Spleen (tissue), 11 donors: ENCODE data around the gene ZNHIT2. TPM values are rescaled to one million over a fixed set of nuclear protein-coding genes. Genes with fewer than 3 reads are reported as not detected.

Source experiments
- DNase-seq: peaks from one replicate; pipeline ENCODE4 v3.0.0-alpha.2; 2020
- H3K27ac ChIP-seq, 8 donors: fragments of 200-600 bp; sonication (generic) in 7 of 8; 1 replicate in 4 of 8; 2 replicates in 4 of 8; pipeline versions ENCODE4 v1.5.0 to v1.8.0; 2016 to 2021; ENCODE audit warnings: inconsistent platforms in 4 of 8, mild to moderate bottlenecking in 4 of 8, moderate library complexity in 1 of 8
- H3K27me3 ChIP-seq, 7 donors: fragments of 200-600 bp; sonication (generic) in 6 of 7; replicated peaks in 1 of 7; 1 replicate in 4 of 7; 2 replicates in 3 of 7; pipeline versions ENCODE4 v1.5.0 to v1.8.0; 2016 to 2021; ENCODE audit warnings: inconsistent platforms in 3 of 7, mild to moderate bottlenecking in 1 of 7
- H3K36me3 ChIP-seq, 6 donors: fragments of 200-600 bp; sonication (generic) in 5 of 6; 1 replicate in 4 of 6; 2 replicates in 2 of 6; pipeline versions ENCODE4 v1.5.0 to v1.8.0; 2016 to 2021; ENCODE audit warnings: inconsistent platforms in 2 of 6
- H3K4me1 ChIP-seq, 6 donors: fragments of 200-600 bp; sonication (generic) in 5 of 6; 1 replicate in 3 of 6; 2 replicates in 3 of 6; pipeline versions ENCODE4 v1.5.0 to v1.8.0; 2016 to 2021; ENCODE audit warnings: inconsistent platforms in 3 of 6
- H3K4me3 ChIP-seq, 8 donors: fragments of 200-600 bp; sonication (generic) in 7 of 8; 1 replicate in 4 of 8; 2 replicates in 4 of 8; pipeline versions ENCODE4 v1.5.0 to v1.8.0; 2016 to 2021; ENCODE audit warnings: inconsistent platforms in 4 of 8, mild to moderate bottlenecking in 4 of 8, moderate library complexity in 2 of 8
- H3K9me3 ChIP-seq, 8 donors: fragments of 200-600 bp; sonication (generic) in 7 of 8; 1 replicate in 4 of 8; 2 replicates in 4 of 8; pipeline versions ENCODE4 v1.5.0 to v1.8.0; 2016 to 2021; ENCODE audit warnings: inconsistent platforms in 4 of 8
- CTCF ChIP-seq, 11 experiments: fragments of 200-600 bp in 7 of 11; fragments of 450-650 bp in 4 of 11; sonication (generic) in 4 of 11; IDR thresholded peaks in 8 of 11; conservative IDR thresholded peaks in 3 of 11; 1 replicate in 7 of 11; 2 replicates in 4 of 11; pipeline versions ENCODE4 v1.4.0 to v1.8.0; 2016 to 2021; ENCODE audit warnings: antibody characterized with exemption in 11 of 11, inconsistent platforms in 4 of 11, mild to moderate bottlenecking in 1 of 11
- POLR2A ChIP-seq, 3 donors: fragments of 450-650 bp; IDR thresholded peaks; one replicate each; pipeline ENCODE4 v1.5.1; 2017; ENCODE audit warnings: antibody characterized with exemption in 3 of 3, mild to moderate bottlenecking in 1 of 3
- POLR2AphosphoS5 ChIP-seq, 3 donors: sonication (generic); formaldehyde crosslinking; IDR thresholded peaks; one replicate each; pipeline ENCODE4 v1.5.1; 2017; ENCODE audit warnings: antibody characterized with exemption in 3 of 3
- WGBS, 5 donors: extraction: QIAGEN DNeasy Blood & Tissue Kit in 3 of 5; methylation state at CpG; one replicate each; pipeline versions ENCODE4 v1.1.5 to v1.1.7; 2013 to 2018; 5-methylcytosine and 5-hydroxymethylcytosine counted together
- intact Hi-C: fragments of 100-400 bp; cut with DNase I; formaldehyde crosslinking; loops from one replicate; pipeline ENCODE4 v1.15.0; 2023; ENCODE audit warnings: low total_unique reads
- polyA plus RNA-seq, 3 donors: library from polyadenylated mRNA; stranded (reverse); fragments of 200-250 nt; gene quantifications; one replicate each; pipeline ENCODE4 v1.2.1, GENCODE V29; 2013
- total RNA-seq, 7 donors: library from RNA; depleted of rRNA in 3 of 7; stranded (reverse); fragments of >200 nt in 3 of 7; fragmentation: NEBNext Ultra II Directional in 4 of 7; extraction: Animal tissue kit (Norgen Biotek cat#: 25700) in 4 of 7; gene quantifications; one replicate each; pipeline versions ENCODE4 v1.1.0 to v1.2.1, GENCODE V29; 2016 to 2021
- donor health status: healthy with polysubstance abuse.
- donor health status: DM: no; HTN: no; CAD: no; lungs with moderate emphysema.
- donor health status: DM: no; HTN: no; CAD: no.
- donor health status: Bipolar disorder and iron deficiency.
- donor health status: healthy.
- donor health status: DM: no; HTN: no; CAD: no.
- donor health status: DM: yes; HTN: yes; CAD: no.

The ZNHIT2 gene
- total and polyA plus RNA-seq, 10 donors = 7.9 to 21.1 (median 13.3) TPM

GRCh38 chr11:65125197-65126056 lies 7.9 kb upstream of the ZNHIT2 start:
- intact Hi-C loops = no loop called here
- Histone ChIP-seq H3K27me3 (no peaks in the 10 kb centered on the region), H3K9me3 (no peaks in the 10 kb centered on the region), H3K27ac (no peak overlapping the region), H3K36me3 (peaks cover 9 to 76% (median 67%) of the 10 kb centered on the region in 6 donors), H3K4me1 (peaks cover 17 to 80% (median 40%) of the 10 kb centered on the region in 6 donors), H3K4me3 (no peak overlapping the region)
- WGBS, 5 donors = 78 to 92% (median 91%) methylated on average over 12 of the region's 12 CpGs
- TF ChIP-seq POLR2A (IDR thresholded peaks at IDR 0.05) = no peak
- TF ChIP-seq CTCF (IDR thresholded peaks at IDR 0.05 in 8 of 11, conservative IDR thresholded peaks at IDR 0.05 in 3 of 11) = no peak
- no peak for TF ChIP-seq POLR2AphosphoS5 (IDR thresholded peaks at IDR 0.05)
- no peak for DNase-seq

- TF ChIP-seq CTCF (IDR thresholded peaks at IDR 0.05 in 8 of 11, conservative IDR thresholded peaks at IDR 0.05 in 3 of 11) = no peak
- TF ChIP-seq POLR2AphosphoS5 (IDR thresholded peaks at IDR 0.05) = no peak
- no peak for TF ChIP-seq POLR2A (IDR thresholded peaks at IDR 0.05)
- no peak overlapping the region for H3K4me3 ChIP-seq
- H3K36me3 ChIP-seq = peaks cover 9 to 76% (median 67%) of the 10 kb centered on the region in 6 donors
- no peaks in the 10 kb centered on the region for H3K9me3 ChIP-seq
- intact Hi-C loops = no loop called here
- peaks cover 14 to 80% (median 39%) of the 10 kb centered on the region in 6 donors for H3K4me1 ChIP-seq
- DNase-seq = no peak
- H3K27ac ChIP-seq = no peak overlapping the region
- WGBS, 5 donors = 85 to 96% (median 93%) methylated on average over 5 of the region's 5 CpGs
- no peaks in the 10 kb centered on the region for H3K27me3 ChIP-seq
Measured at GRCh38 chr11:65124480-65125196, 7.1 kb upstream of the ZNHIT2 start.

- 0 to 1% (median 1%) methylated on average over 55 to 64 of the region's 64 CpGs for WGBS, 5 donors
- DNase-seq = peak; percentile 100
- intact Hi-C loops = no loop called here
- peaks cover 5 to 69% (median 58%) of the 10 kb centered on the region in 6 donors for H3K36me3 ChIP-seq
- H3K4me1 ChIP-seq = peaks cover 17 to 82% (median 49%) of the 10 kb centered on the region in 6 donors
- peak within 1 kb of the TSS; percentile 92 to 98 (median 96) for H3K27ac ChIP-seq
- H3K4me3 ChIP-seq = peak within 1 kb of the TSS; percentile 67 to 96 (median 86)
- TF ChIP-seq POLR2A (IDR thresholded peaks at IDR 0.05) = peak; percentile 51 to 86 (median 79)
- TF ChIP-seq CTCF (IDR thresholded peaks at IDR 0.05 in 8 of 11, conservative IDR thresholded peaks at IDR 0.05 in 3 of 11) = peak in 2 of 11 experiments; percentile 35 to 49
- TF ChIP-seq POLR2AphosphoS5 (IDR thresholded peaks at IDR 0.05) = peak; percentile 98 to 99 (median 99)
- H3K27me3 ChIP-seq = no peaks in the 10 kb centered on the region
- no peaks in the 10 kb centered on the region for H3K9me3 ChIP-seq
Measured at GRCh38 chr11:65121865-65122696, 4.6 kb upstream of the ZNHIT2 start, which contains the start of the genes FAU and MRPL49. Gene FAU, minus strand, starts transcription at chr11:65122134. Its CDS starts 321 bp downstream, at chr11:65121813. Gene MRPL49, plus strand, starts transcription at chr11:65122321. Its CDS starts 26 bp downstream, at chr11:65122347.
